Activated CD4-positive, CD25-positive, alpha-beta regulatory T cell treated with anti-CD3 and anti-CD28 coated beads, Interleukin-2, amount 50 U/mL, for 24 hours (primary cell): Measurements from ENCODE around the gene PGM5.

Experiments
- ATAC-seq, 2 donors: fragments of 150-1000 bp; cut with Tn5 transposase; one replicate each; pipeline ENCODE4 v1.10.0; 2021; ENCODE audit warnings: mild to moderate bottlenecking in 1 of 2, moderate library complexity in 1 of 2

The PGM5 gene

GRCh38 chr9:68541568-68541967 is 185.2 kb downstream of the PGM5 start:
- ATAC-seq: no peak

DNA sequence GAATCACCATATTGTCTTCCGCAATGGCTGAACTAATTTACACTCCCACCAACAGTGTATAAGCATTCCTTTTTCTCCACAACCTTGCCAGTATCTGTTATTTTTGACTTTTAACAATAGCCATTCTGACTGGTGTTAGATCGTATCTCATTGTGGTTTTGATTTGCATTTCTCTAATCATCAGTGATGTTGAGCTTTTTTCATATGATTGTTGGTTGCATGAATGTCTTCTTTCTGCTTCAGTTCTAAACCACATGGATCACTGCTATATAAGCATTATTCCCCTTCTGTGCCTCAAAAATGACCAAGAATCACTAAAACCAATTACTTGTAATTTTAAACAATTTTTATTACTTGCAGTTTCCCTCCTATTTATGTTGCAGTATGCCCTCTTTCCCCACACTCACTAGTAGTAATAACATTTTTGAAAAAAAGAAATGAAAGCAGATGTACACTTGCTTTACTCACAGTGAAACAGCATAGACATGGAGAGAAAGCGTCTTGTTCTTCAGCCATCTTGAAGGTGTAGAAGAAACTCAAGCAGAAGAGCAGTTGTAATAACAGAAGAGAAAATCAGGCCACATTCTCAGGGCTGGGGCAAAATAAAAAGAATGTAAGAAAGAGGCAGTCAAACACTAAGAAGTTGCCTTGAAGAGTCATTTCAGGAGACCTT is 188.8 kb downstream of the PGM5 start:
- peak in 1 of 2 donors; percentile 33 for ATAC-seq

DNA sequence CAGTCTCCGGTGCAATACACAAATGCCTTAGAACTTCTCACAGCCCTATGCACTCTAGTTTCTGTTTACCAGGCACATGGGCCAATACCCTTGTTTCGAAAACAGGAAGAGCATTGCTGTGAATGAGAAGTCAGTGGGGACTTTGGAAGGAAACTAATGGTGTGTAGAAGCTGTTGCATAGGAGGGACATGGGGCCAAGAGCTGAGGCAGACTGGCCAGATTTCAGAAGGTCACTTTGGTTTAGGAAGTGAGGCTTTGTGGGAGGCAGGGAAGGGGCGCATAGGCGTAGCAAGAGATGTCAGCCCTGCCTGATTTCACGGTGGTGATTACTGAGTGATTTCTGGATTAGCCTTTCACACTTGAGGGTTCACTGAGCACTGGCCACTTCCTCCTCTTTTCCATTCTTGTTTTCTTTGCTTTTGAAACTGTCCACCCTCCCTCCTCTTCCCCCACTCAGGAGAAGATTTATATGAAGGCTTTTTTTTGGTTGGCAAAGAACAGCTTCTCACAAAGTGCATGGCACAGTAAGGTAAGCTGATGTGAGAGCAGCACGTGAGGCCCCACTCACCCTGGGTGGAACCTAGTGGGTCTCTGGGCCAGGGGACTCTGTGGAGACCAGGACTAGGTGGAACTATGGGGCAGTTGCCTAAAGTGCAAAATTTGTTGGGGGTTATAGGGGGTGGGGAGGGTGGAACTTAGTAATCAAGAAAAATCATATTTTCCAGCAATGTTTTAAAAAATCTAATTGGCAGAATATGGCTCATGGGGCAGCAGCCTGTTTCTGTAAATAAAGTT is 190.4 kb downstream of the PGM5 start:
- ATAC-seq: peak; percentile 32 to 56

- no peak for ATAC-seq
Measured at GRCh38 chr9:68547417-68547816, 191.0 kb downstream of the PGM5 start.

DNA sequence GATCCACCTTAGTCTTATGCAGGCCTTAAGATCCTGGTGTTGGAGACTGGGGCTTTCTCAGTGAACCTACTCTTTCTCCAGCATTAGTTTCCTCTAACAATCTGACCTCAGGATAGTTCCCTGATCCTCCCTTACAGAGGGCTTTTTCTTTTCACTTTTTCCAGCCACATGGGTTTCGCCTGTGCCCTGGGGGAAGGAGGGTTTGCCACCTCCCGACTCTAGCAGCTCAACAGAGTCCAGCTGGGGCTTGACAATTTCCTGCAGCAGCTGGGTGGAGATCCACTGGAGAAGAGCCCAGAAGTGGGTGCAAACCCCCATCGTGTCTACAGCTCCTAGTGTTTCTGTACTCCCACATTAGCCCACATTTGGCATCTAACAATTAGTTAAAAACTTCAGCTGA is 191.8 kb downstream of the PGM5 start:
- no peak for ATAC-seq

DNA sequence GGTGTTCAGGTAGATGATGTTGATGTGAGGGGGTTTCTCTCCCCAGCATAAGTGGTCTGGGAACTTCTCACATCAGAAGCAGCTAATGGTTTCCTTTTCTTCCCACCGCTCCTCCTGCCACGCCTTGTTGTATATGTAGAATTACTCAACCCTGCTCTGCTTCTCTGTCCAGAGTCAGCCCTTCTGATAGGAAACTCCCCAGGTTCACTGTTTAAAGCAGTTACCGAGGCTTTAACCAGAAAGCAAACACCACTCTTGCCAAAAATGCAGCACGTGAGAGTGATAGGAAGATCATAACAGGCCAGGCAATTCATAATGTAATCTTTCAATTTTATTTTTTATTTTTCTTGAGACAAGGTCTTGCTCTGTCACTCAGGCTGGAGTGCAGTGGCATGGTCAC is 194.8 kb downstream of the PGM5 start:
- no peak for ATAC-seq

- no peak for ATAC-seq
Measured at GRCh38 chr9:68552700-68553476, 196.5 kb downstream of the PGM5 start.

DNA sequence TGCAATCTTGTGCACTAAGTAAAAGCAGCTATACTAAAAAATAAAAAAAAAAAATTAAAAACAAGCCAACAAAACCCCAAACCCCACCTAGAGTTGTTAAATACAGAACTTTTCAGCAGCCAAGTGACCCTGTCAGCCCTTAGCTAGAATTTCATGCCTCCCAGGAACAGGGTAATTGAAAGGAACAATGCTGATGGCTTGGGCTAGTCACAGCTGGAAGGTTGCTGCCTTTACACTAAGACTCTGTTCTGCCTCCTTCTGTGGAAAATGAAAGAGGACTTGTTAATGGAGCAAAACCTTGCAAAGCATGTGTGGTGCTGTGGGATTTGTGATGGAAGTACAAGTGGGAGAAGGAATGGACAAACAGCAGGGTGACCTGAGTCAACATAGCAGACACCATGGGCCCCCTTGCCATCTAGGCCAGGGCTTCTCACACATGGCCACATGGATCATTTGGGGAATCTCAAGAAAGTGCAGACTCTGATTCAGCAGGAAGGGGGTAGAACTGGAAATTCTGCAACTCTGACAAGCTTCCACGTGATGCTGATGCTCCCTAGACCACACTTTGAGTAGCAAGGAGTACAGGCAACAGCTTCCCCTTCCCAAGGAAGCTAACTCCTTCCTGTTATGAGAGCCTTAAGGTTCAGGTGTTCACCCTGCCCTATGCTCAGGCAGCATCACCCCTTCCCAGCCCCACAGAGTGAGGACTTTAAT is 199.2 kb downstream of the PGM5 start:
- no peak for ATAC-seq

GRCh38 chr9:68558545-68558944 is 202.1 kb downstream of the PGM5 start:
- no peak for ATAC-seq

- ATAC-seq: peak; percentile 26 to 43
Measured at GRCh38 chr9:68560071-68560844, 203.8 kb downstream of the PGM5 start.

GRCh38 chr9:68562461-68562860 is 206.1 kb downstream of the PGM5 start:
- no peak for ATAC-seq

DNA sequence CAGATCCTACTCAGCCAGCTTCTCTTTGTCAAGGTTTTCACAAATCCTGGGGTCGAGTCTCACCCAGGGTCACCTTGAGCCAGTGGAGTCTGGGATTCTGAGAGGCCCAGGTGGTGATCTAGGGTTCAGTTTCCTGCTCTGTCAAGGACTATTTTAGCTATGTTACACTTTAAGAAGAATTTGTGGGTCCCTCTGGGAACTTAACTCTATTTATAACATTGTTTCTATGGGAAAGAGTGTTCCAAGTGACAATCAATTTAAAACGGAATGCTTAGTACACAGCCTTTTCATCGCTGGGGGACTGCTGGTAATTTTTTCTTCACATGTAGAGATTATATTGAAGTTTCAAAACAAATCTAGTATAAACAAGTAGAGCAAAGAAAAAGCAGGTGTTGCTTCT is 211.2 kb downstream of the PGM5 start:
- ATAC-seq: no peak

GRCh38 chr9:68574150-68574549 is 217.7 kb downstream of the PGM5 start:
- no peak for ATAC-seq

- no peak for ATAC-seq
Measured at GRCh38 chr9:68575817-68576216, 219.4 kb downstream of the PGM5 start.

- ATAC-seq: peak in 1 of 2 donors; percentile 9
Measured at GRCh38 chr9:68577774-68578591, 221.6 kb downstream of the PGM5 start.
